Measurements from ENCODE around the gene WDR31.
"Not testable (repeated sequence)": the region's sequence is repeated elsewhere in the genome, so short reads cannot be mapped to it uniquely, and the experiment has no call there.

The WDR31 gene

GRCh38 chr9:113368982-113369854 lies 29.1 kb upstream of the WDR31 start:
- Histone ChIP-seq H3K4me3 (ENCODE audit: low read depth in 1 of 5, low read length in 5 of 5) (no peak overlapping the region), H3K27ac (ENCODE audit: low read depth, low read length) (no peak overlapping the region), H3K9me3 (ENCODE audit: control insufficient read depth in 5 of 5, low read length in 5 of 5) (no peaks in the 10 kb centered on the region), H3K9ac (ENCODE audit: low read length in 5 of 5) (no peak overlapping the region), H3K27me3 (ENCODE audit: control insufficient read depth in 5 of 5, insufficient read depth in 4 of 5, low read length in 5 of 5) (no peaks in the 10 kb centered on the region), H3K36me3 (ENCODE audit: control insufficient read depth in 5 of 5, insufficient read depth in 5 of 5, low read length in 5 of 5) (peaks cover 0 to 16% (median 11%) of the 10 kb centered on the region in 5 donors), H3K4me1 (ENCODE audit: control insufficient read depth in 5 of 5, insufficient read depth in 5 of 5, low read length in 5 of 5) (peaks cover 0 to 6% (median 0%) of the 10 kb centered on the region in 5 donors)

GRCh38 chr9:113368348-113368981 lies 28.4 kb upstream of the WDR31 start:
- H3K4me3 ChIP-seq (ENCODE audit: low read depth in 1 of 5, low read length in 5 of 5), result no peak overlapping the region
- H3K9ac ChIP-seq (ENCODE audit: low read length in 5 of 5), result no peak overlapping the region
- peaks cover 0 to 8% (median 3%) of the 10 kb centered on the region in 5 donors for H3K36me3 ChIP-seq (ENCODE audit: control insufficient read depth in 5 of 5, insufficient read depth in 5 of 5, low read length in 5 of 5)
- no peaks in the 10 kb centered on the region for H3K9me3 ChIP-seq (ENCODE audit: control insufficient read depth in 5 of 5, low read length in 5 of 5)
- no peaks in the 10 kb centered on the region for H3K27me3 ChIP-seq (ENCODE audit: control insufficient read depth in 5 of 5, insufficient read depth in 4 of 5, low read length in 5 of 5)
- H3K4me1 ChIP-seq (ENCODE audit: control insufficient read depth in 5 of 5, insufficient read depth in 5 of 5, low read length in 5 of 5), result peaks cover 0 to 6% (median 0%) of the 10 kb centered on the region in 5 donors
- H3K27ac ChIP-seq (ENCODE audit: low read depth, low read length), result no peak overlapping the region

- not testable (repeated sequence) for H3K36me3 ChIP-seq (ENCODE audit: control insufficient read depth in 5 of 5, insufficient read depth in 5 of 5, low read length in 5 of 5); H3K9ac ChIP-seq (ENCODE audit: low read length in 5 of 5); H3K9me3 ChIP-seq (ENCODE audit: control insufficient read depth in 5 of 5, low read length in 5 of 5); H3K4me3 ChIP-seq (ENCODE audit: low read depth in 1 of 5, low read length in 5 of 5); H3K4me1 ChIP-seq (ENCODE audit: control insufficient read depth in 5 of 5, insufficient read depth in 5 of 5, low read length in 5 of 5); H3K27me3 ChIP-seq (ENCODE audit: control insufficient read depth in 5 of 5, insufficient read depth in 4 of 5, low read length in 5 of 5)
- H3K27ac ChIP-seq (ENCODE audit: low read depth, low read length), result peak overlapping the region; percentile 37
Measured at GRCh38 chr9:113365652-113366051, 25.6 kb upstream of the WDR31 start.

- H3K36me3 ChIP-seq (ENCODE audit: control insufficient read depth in 5 of 5, insufficient read depth in 5 of 5, low read length in 5 of 5), result no peaks in the 10 kb centered on the region
- no peak overlapping the region for H3K4me3 ChIP-seq (ENCODE audit: low read depth in 1 of 5, low read length in 5 of 5)
- peaks cover 0 to 3% (median 0%) of the 10 kb centered on the region in 5 donors for H3K4me1 ChIP-seq (ENCODE audit: control insufficient read depth in 5 of 5, insufficient read depth in 5 of 5, low read length in 5 of 5)
- H3K27ac ChIP-seq (ENCODE audit: low read depth, low read length), result no peak overlapping the region
- H3K9ac ChIP-seq (ENCODE audit: low read length in 5 of 5), result no peak overlapping the region
- no peaks in the 10 kb centered on the region for H3K9me3 ChIP-seq (ENCODE audit: control insufficient read depth in 5 of 5, low read length in 5 of 5)
- H3K27me3 ChIP-seq (ENCODE audit: control insufficient read depth in 5 of 5, insufficient read depth in 4 of 5, low read length in 5 of 5), result no peaks in the 10 kb centered on the region
Measured at GRCh38 chr9:113364951-113365350, 24.9 kb upstream of the WDR31 start.

GRCh38 chr9:113363336-113363735 lies 23.3 kb upstream of the WDR31 start:
- Histone ChIP-seq H3K9me3 (ENCODE audit: control insufficient read depth in 5 of 5, low read length in 5 of 5) (no peaks in the 10 kb centered on the region), H3K9ac (ENCODE audit: low read length in 5 of 5) (no peak overlapping the region), H3K4me3 (ENCODE audit: low read depth in 1 of 5, low read length in 5 of 5) (no peak overlapping the region), H3K27me3 (ENCODE audit: control insufficient read depth in 5 of 5, insufficient read depth in 4 of 5, low read length in 5 of 5) (no peaks in the 10 kb centered on the region), H3K36me3 (ENCODE audit: control insufficient read depth in 5 of 5, insufficient read depth in 5 of 5, low read length in 5 of 5) (no peaks in the 10 kb centered on the region), H3K4me1 (ENCODE audit: control insufficient read depth in 5 of 5, insufficient read depth in 5 of 5, low read length in 5 of 5) (peaks cover 0 to 3% (median 0%) of the 10 kb centered on the region in 5 donors), H3K27ac (ENCODE audit: low read depth, low read length) (no peak overlapping the region)

GRCh38 chr9:113361304-113362018 lies 21.4 kb upstream of the WDR31 start:
- Histone ChIP-seq H3K27me3 (ENCODE audit: control insufficient read depth in 5 of 5, insufficient read depth in 4 of 5, low read length in 5 of 5) (no peaks in the 10 kb centered on the region), H3K9ac (ENCODE audit: low read length in 5 of 5) (no peak overlapping the region), H3K9me3 (ENCODE audit: control insufficient read depth in 5 of 5, low read length in 5 of 5) (no peaks in the 10 kb centered on the region), H3K4me3 (ENCODE audit: low read depth in 1 of 5, low read length in 5 of 5) (no peak overlapping the region), H3K4me1 (ENCODE audit: control insufficient read depth in 5 of 5, insufficient read depth in 5 of 5, low read length in 5 of 5) (peaks cover 0 to 3% (median 0%) of the 10 kb centered on the region in 5 donors), H3K27ac (ENCODE audit: low read depth, low read length) (no peak overlapping the region), H3K36me3 (ENCODE audit: control insufficient read depth in 5 of 5, insufficient read depth in 5 of 5, low read length in 5 of 5) (no peaks in the 10 kb centered on the region)

- Histone ChIP-seq H3K9ac (ENCODE audit: low read length in 5 of 5) (no peak overlapping the region), H3K4me3 (ENCODE audit: low read depth in 1 of 5, low read length in 5 of 5) (no peak overlapping the region), H3K36me3 (ENCODE audit: control insufficient read depth in 5 of 5, insufficient read depth in 5 of 5, low read length in 5 of 5) (no peaks in the 10 kb centered on the region)
Measured at GRCh38 chr9:113360242-113360842, 20.3 kb upstream of the WDR31 start.

GRCh38 chr9:113359385-113359784 lies 19.3 kb upstream of the WDR31 start:
- no peak overlapping the region for H3K9ac ChIP-seq (ENCODE audit: low read length in 5 of 5)
- H3K36me3 ChIP-seq (ENCODE audit: control insufficient read depth in 5 of 5, insufficient read depth in 5 of 5, low read length in 5 of 5), result no peaks in the 10 kb centered on the region
- no peak overlapping the region for H3K4me3 ChIP-seq (ENCODE audit: low read depth in 1 of 5, low read length in 5 of 5)
- no peak overlapping the region for H3K27ac ChIP-seq (ENCODE audit: low read depth, low read length)
- no peaks in the 10 kb centered on the region for H3K9me3 ChIP-seq (ENCODE audit: control insufficient read depth in 5 of 5, low read length in 5 of 5)
- H3K27me3 ChIP-seq (ENCODE audit: control insufficient read depth in 5 of 5, insufficient read depth in 4 of 5, low read length in 5 of 5), result no peaks in the 10 kb centered on the region
- no peaks in the 10 kb centered on the region for H3K4me1 ChIP-seq (ENCODE audit: control insufficient read depth in 5 of 5, insufficient read depth in 5 of 5, low read length in 5 of 5)

More at GRCh38 chr9:113360242-113360842, 20.3 kb upstream of the WDR31 start:
- Histone ChIP-seq H3K4me1 (ENCODE audit: control insufficient read depth in 5 of 5, insufficient read depth in 5 of 5, low read length in 5 of 5) (peaks cover 0 to under 1% (median 0%) of the 10 kb centered on the region in 5 donors), H3K27me3 (ENCODE audit: control insufficient read depth in 5 of 5, insufficient read depth in 4 of 5, low read length in 5 of 5) (no peaks in the 10 kb centered on the region), H3K9me3 (ENCODE audit: control insufficient read depth in 5 of 5, low read length in 5 of 5) (no peaks in the 10 kb centered on the region), H3K27ac (ENCODE audit: low read depth, low read length) (no peak overlapping the region)

GRCh38 chr9:113356686-113357292 lies 16.7 kb upstream of the WDR31 start:
- H3K27me3 ChIP-seq (ENCODE audit: control insufficient read depth in 5 of 5, insufficient read depth in 4 of 5, low read length in 5 of 5), result peaks cover 0 to 9% (median 0%) of the 10 kb centered on the region in 5 donors
- H3K4me1 ChIP-seq (ENCODE audit: control insufficient read depth in 5 of 5, insufficient read depth in 5 of 5, low read length in 5 of 5), result no peaks in the 10 kb centered on the region
- H3K9me3 ChIP-seq (ENCODE audit: control insufficient read depth in 5 of 5, low read length in 5 of 5), result no peaks in the 10 kb centered on the region
- H3K36me3 ChIP-seq (ENCODE audit: control insufficient read depth in 5 of 5, insufficient read depth in 5 of 5, low read length in 5 of 5), result no peaks in the 10 kb centered on the region
- no peak overlapping the region for H3K9ac ChIP-seq (ENCODE audit: low read length in 5 of 5)
- no peak overlapping the region for H3K27ac ChIP-seq (ENCODE audit: low read depth, low read length)
- H3K4me3 ChIP-seq (ENCODE audit: low read depth in 1 of 5, low read length in 5 of 5), result no peak overlapping the region

Measured in subcutaneous abdominal adipose tissue (tissue), 5 donors.